MCF 10A (cell line): ENCODE data around the gene ANGPTL2. TPM values are rescaled to one million over a fixed set of nuclear protein-coding genes. Genes with fewer than 3 reads are reported as not detected.

Source experiments
- BruUV-seq: library from RNA; stranded (reverse); fragments of 400-500 nt; replicated peaks from 2 replicates; lab custom pipeline; 2021; lab: Mats Ljungman, UMichigan
- CTCF ChIA-PET: fragments of 300-600 bp; sonication (Branson Sonifier 250); formaldehyde crosslinking; extraction: SDS; loops from one replicate; lab custom pipeline; 2021; ENCODE audit warnings: antibody characterized with exemption, inconsistent platforms; lab: Yijun Ruan, JAX
- POLR2A ChIA-PET: fragments of 300-600, 350-650 bp; sonication (Branson Sonifier 250); formaldehyde crosslinking; extraction: SDS; loops from one replicate; lab custom pipeline; 2020; ENCODE audit warnings: antibody characterized with exemption, inconsistent platforms; lab: Yijun Ruan, JAX
- DNase-seq: peaks from one replicate; pipeline ENCODE4 v3.0.0-alpha.2; 2018; ENCODE audit not compliant: unreplicated experiment
- H3K27ac Mint-ChIP-seq: one replicate; pipeline ENCODE4 v1.8.0; 2022; ENCODE audit warnings: mild to moderate bottlenecking, low read depth, mixed read lengths; ENCODE audit not compliant: unreplicated experiment
- H3K27me3 Mint-ChIP-seq: one replicate; pipeline ENCODE4 v1.8.0; 2022; ENCODE audit warnings: mixed read lengths; ENCODE audit not compliant: insufficient read depth, unreplicated experiment
- H3K36me3 Mint-ChIP-seq: one replicate; pipeline ENCODE4 v1.8.0; 2022; ENCODE audit warnings: mild to moderate bottlenecking, moderate library complexity, mixed read lengths; ENCODE audit not compliant: insufficient read depth, unreplicated experiment
- H3K4me1 Mint-ChIP-seq: one replicate; pipeline ENCODE4 v1.8.0; 2022; ENCODE audit warnings: mixed read lengths; ENCODE audit not compliant: insufficient read depth, unreplicated experiment
- H3K4me3 Mint-ChIP-seq: one replicate; pipeline ENCODE4 v1.8.0; 2022; ENCODE audit warnings: mild to moderate bottlenecking, moderate library complexity, mixed read lengths; ENCODE audit not compliant: unreplicated experiment
- H3K9me3 Mint-ChIP-seq: one replicate; pipeline ENCODE4 v1.8.0; 2022; ENCODE audit warnings: mixed read lengths; ENCODE audit not compliant: unreplicated experiment
- CTCF ChIP-seq: fragments of 200-600 bp; IDR thresholded peaks from one replicate; pipeline ENCODE4 v1.8.0; 2022; ENCODE audit warnings: antibody characterized with exemption, mild to moderate bottlenecking; ENCODE audit not compliant: unreplicated experiment
- intact Hi-C: fragments of 100-400 bp; cut with micrococcal nuclease; formaldehyde crosslinking; loops from 2 replicates; pipeline ENCODE4 v1.14.1; 2022
- total RNA-seq: library from RNA; stranded (reverse); gene quantifications from 2 replicates; pipeline ENCODE4 v1.2.3, GENCODE V29; 2022

ANGPTL2 gene
- total RNA-seq, 1 experiment from 2014 or later = not detected

GRCh38 chr9:127154390-127155191 lies 32.2 kb upstream of the ANGPTL2 start:
- BruUV-seq = no TSS peak
- Mint-ChIP-seq H3K36me3 (no peaks in the 10 kb centered on the region), H3K27me3 (no peaks in the 10 kb centered on the region), H3K27ac (no peak overlapping the region), H3K9me3 (no peaks in the 10 kb centered on the region), H3K4me1 (peaks cover 12% of the 10 kb centered on the region), H3K4me3 (no peak overlapping the region)
- CTCF ChIA-PET = interaction anchor here (0.7 kb wide), 1 partner anchor 634 kb away, joined by 3 read pairs; no protein-coding TSS in a partner anchor
- intact Hi-C loops = no loop called here
- POLR2A ChIA-PET = no interaction called here
- no peak for TF ChIP-seq CTCF
- DNase-seq = no peak

DNA sequence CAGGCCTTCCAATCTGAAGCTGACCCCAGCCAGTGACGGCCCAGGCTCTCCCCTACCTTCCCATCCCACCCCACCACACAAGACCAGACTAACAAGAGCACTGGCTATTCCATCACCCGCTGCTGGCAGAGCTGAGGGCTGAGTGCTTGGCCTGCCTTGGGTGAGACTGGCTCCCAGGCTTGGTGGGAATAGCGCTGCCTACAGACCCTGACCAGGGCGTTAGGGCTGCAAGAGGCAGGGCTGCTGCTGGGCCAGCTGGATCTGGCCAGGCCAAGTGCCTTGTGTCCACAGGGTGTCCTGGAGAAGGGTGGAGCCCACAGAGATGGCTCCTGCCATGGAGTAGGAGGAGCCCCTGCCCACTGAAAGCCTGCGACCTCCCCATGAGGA lies 31.6 kb upstream of the ANGPTL2 start:
- no peak for DNase-seq
- Mint-ChIP-seq H3K27ac (no peak overlapping the region), H3K9me3 (no peaks in the 10 kb centered on the region), H3K4me3 (no peak overlapping the region), H3K27me3 (no peaks in the 10 kb centered on the region), H3K4me1 (peaks cover 6% of the 10 kb centered on the region), H3K36me3 (no peaks in the 10 kb centered on the region)
- POLR2A ChIA-PET = no interaction called here
- no peak for TF ChIP-seq CTCF
- BruUV-seq = no TSS peak
- CTCF ChIA-PET = interaction anchor here (0.7 kb wide), 1 partner anchor 634 kb away, joined by 3 read pairs; no protein-coding TSS in a partner anchor
- intact Hi-C loops = no loop called here

DNA sequence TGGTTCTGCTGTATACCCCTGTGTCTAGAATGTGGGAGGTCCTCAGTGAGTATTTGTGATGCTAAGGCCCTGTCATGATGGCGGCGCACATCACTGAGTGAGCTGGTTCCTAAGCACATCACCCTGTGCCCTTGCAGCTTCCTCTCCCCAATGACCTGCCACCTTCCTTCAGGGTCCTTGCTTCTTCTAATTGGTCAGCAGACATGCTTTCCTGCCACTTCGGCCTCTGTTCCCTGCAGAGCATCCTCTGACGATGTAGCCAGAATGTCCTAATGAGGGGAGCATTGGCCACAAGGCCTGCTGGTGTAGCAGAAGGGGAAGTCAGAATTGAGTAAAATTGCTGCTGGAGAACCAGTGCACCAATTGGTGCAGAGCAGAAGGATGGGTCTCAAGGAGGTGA lies 31.1 kb upstream of the ANGPTL2 start:
- H3K4me3 Mint-ChIP-seq = no peak overlapping the region
- DNase-seq = no peak
- H3K27ac Mint-ChIP-seq = no peak overlapping the region
- no peak for TF ChIP-seq CTCF
- intact Hi-C loops = no loop called here
- BruUV-seq = no TSS peak
- H3K4me1 Mint-ChIP-seq = peaks cover 4% of the 10 kb centered on the region
- H3K36me3 Mint-ChIP-seq = no peaks in the 10 kb centered on the region
- POLR2A ChIA-PET = interaction anchor here (0.6 kb wide), 1 partner anchor 10 kb away, joined by 3 read pairs; no protein-coding TSS in a partner anchor
- H3K9me3 Mint-ChIP-seq = no peaks in the 10 kb centered on the region
- no peaks in the 10 kb centered on the region for H3K27me3 Mint-ChIP-seq
- CTCF ChIA-PET = interaction anchor here (0.8 kb wide), 1 partner anchor 1640 kb away, joined by 3 read pairs; no protein-coding TSS in a partner anchor

- POLR2A ChIA-PET = no interaction called here
- no peak for TF ChIP-seq CTCF
- H3K27ac Mint-ChIP-seq = no peak overlapping the region
- H3K36me3 Mint-ChIP-seq = no peaks in the 10 kb centered on the region
- no peaks in the 10 kb centered on the region for H3K27me3 Mint-ChIP-seq
- BruUV-seq = no TSS peak
- no peak for DNase-seq
- peaks cover 2% of the 10 kb centered on the region for H3K4me1 Mint-ChIP-seq
- CTCF ChIA-PET = interaction anchor here (1.1 kb wide), 1 partner anchor 65 kb away, joined by 3 read pairs; no protein-coding TSS in a partner anchor
- intact Hi-C loops = no loop called here
- no peaks in the 10 kb centered on the region for H3K9me3 Mint-ChIP-seq
- no peak overlapping the region for H3K4me3 Mint-ChIP-seq
These were observed 27.3 kb upstream of the ANGPTL2 start for GRCh38 chr9:127149463-127150390.
